Measurements from ENCODE around the gene TOP3B.
"Not testable (repeated sequence)": the region's sequence is repeated elsewhere in the genome, so short reads cannot be mapped to it uniquely, and the experiment has no call there.

Gene TOP3B

GRCh38 chr22:21942407-21943343, 39.9 kb downstream of the TOP3B start:
- no CpG with 5 or more reads among the region's 19 CpGs for WGBS (ENCODE audit: insufficient coverage, insufficient read length)
- no peak for DNase-seq (ENCODE audit: low read depth, low spot score)
- no peak overlapping the region for H3K4me3 ChIP-seq (ENCODE audit: low read length)
- H3K27me3 ChIP-seq (ENCODE audit: control insufficient read depth, insufficient read depth, low read length), result no peaks in the 10 kb centered on the region
- H3K9me3 ChIP-seq (ENCODE audit: control insufficient read depth, insufficient read depth, low read length), result no peaks in the 10 kb centered on the region
- no peak overlapping the region for H3K27ac ChIP-seq (ENCODE audit: low read length)
- H3K36me3 ChIP-seq (ENCODE audit: control insufficient read depth, insufficient read depth, low read length), result no peaks in the 10 kb centered on the region; the same call in 1 of the 2 replicates
- H3K4me1 ChIP-seq (ENCODE audit: control insufficient read depth, insufficient read depth, low read length), result no peaks in the 10 kb centered on the region

DNA sequence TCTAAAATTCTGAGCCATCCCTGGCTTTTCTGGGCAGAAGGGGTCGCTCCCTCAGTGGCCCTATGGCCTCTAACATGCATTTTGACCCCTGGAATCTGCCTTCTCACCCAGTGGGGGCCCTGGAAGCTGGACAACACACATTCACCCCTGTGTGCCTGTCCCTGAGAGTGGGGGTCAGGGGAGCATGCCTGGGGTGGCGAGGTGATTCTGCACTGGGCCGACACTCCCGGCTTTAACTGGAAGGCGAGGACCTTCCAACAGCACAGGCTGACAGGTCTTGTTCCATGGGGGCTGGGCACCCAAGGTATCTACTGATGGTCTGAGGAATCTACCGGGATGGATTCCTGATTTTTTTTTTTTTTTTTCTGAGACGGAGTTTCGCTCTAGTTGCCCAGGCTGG, 40.7 kb downstream of the TOP3B start:
- Histone ChIP-seq H3K27ac (ENCODE audit: low read length) (no peak overlapping the region), H3K9me3 (ENCODE audit: control insufficient read depth, insufficient read depth, low read length) (no peaks in the 10 kb centered on the region), H3K4me1 (ENCODE audit: control insufficient read depth, insufficient read depth, low read length) (no peaks in the 10 kb centered on the region), H3K4me3 (ENCODE audit: low read length) (no peak overlapping the region), H3K27me3 (ENCODE audit: control insufficient read depth, insufficient read depth, low read length) (no peaks in the 10 kb centered on the region), H3K36me3 (ENCODE audit: control insufficient read depth, insufficient read depth, low read length) (no peaks in the 10 kb centered on the region; the same call in 1 of the 2 replicates)
- WGBS (ENCODE audit: insufficient coverage, insufficient read length), result no CpG with 5 or more reads among the region's 8 CpGs
- DNase-seq (ENCODE audit: low read depth, low spot score), result no peak

DNA sequence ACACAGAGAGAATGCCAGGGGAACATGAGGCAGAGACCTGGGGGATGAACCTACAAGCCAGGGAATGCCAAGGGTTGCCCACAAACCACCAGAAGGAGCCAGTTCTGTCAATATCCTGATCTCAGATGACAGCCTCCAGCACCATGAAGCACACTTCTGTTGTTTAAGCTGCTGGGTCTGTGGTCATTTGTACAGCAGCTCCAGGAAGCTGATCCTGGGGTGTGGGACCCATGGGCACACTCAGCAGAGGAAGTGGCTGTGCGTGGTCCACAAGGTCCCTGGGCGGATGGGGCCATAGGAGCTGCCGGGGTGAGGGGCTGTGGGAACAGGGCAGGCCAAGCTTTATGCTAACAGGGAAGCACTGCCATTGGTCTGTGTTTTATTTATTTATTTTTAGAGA, 42.1 kb downstream of the TOP3B start:
- H3K27me3 ChIP-seq (ENCODE audit: control insufficient read depth, insufficient read depth, low read length), result no peaks in the 10 kb centered on the region
- no peak overlapping the region for H3K4me3 ChIP-seq (ENCODE audit: low read length)
- no peak overlapping the region for H3K27ac ChIP-seq (ENCODE audit: low read length)
- no CpG with 5 or more reads among the region's 3 CpGs for WGBS (ENCODE audit: insufficient coverage, insufficient read length)
- H3K36me3 ChIP-seq (ENCODE audit: control insufficient read depth, insufficient read depth, low read length), result no peaks in the 10 kb centered on the region; the same call in 1 of the 2 replicates
- DNase-seq (ENCODE audit: low read depth, low spot score), result no peak
- H3K4me1 ChIP-seq (ENCODE audit: control insufficient read depth, insufficient read depth, low read length), result no peaks in the 10 kb centered on the region
- no peaks in the 10 kb centered on the region for H3K9me3 ChIP-seq (ENCODE audit: control insufficient read depth, insufficient read depth, low read length)

DNA sequence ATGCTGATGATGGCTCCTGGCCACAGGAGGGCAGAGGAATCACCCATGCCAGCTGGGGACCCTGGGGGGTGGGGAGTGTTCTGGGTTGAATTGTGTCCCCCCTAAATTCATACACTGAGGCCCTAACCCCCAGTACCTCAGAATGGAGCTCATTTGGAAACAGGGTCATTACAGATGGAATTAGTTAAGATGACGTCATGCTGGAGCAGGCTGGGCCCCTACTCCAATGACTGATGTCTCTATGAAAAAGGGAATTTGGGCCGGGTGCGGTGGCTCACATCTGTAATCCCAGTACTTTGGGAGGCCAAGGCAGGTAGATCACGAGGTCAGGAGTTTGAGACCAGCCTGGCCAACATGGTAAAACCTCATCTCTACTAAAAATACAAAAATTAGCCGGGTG, 42.7 kb downstream of the TOP3B start:
- H3K27ac ChIP-seq (ENCODE audit: low read length); H3K4me1 ChIP-seq (ENCODE audit: control insufficient read depth, insufficient read depth, low read length); H3K9me3 ChIP-seq (ENCODE audit: control insufficient read depth, insufficient read depth, low read length); H3K27me3 ChIP-seq (ENCODE audit: control insufficient read depth, insufficient read depth, low read length); H3K36me3 ChIP-seq (ENCODE audit: control insufficient read depth, insufficient read depth, low read length); H3K4me3 ChIP-seq (ENCODE audit: low read length); DNase-seq (ENCODE audit: low read depth, low spot score): not testable (repeated sequence)
- no CpG with 5 or more reads among the region's 5 CpGs for WGBS (ENCODE audit: insufficient coverage, insufficient read length)

DNA sequence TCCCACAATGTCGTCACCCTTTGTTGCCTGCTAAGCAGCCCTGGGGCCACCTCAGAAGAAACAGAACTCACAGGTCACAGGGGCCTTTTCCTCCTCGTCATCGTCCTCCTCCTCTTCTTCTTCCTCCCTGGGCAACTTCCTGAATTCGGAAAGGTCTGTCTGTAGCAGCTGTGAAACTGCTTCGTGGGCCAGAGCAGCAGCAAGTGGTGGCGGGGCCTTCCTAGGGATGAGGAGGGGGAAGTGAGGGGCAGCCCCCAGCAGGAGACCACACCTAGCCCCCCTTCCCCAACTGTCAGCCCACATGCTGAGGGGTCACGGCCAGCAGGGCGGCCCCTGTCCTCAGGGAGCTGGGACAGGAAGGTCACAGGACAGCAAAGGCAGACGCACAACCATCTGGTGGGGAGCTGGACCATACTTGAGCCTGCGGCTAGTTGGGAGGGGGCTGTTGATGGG, 43.1 kb downstream of the TOP3B start:
- H3K27me3 ChIP-seq (ENCODE audit: control insufficient read depth, insufficient read depth, low read length), result no peaks in the 10 kb centered on the region
- no CpG with 5 or more reads among the region's 10 CpGs for WGBS (ENCODE audit: insufficient coverage, insufficient read length)
- no peak for DNase-seq (ENCODE audit: low read depth, low spot score)
- no peaks in the 10 kb centered on the region for H3K9me3 ChIP-seq (ENCODE audit: control insufficient read depth, insufficient read depth, low read length)
- H3K4me1 ChIP-seq (ENCODE audit: control insufficient read depth, insufficient read depth, low read length), result no peaks in the 10 kb centered on the region
- no peak overlapping the region for H3K27ac ChIP-seq (ENCODE audit: low read length)
- no peak overlapping the region for H3K4me3 ChIP-seq (ENCODE audit: low read length)
- no peaks in the 10 kb centered on the region; the same call in 1 of the 2 replicates for H3K36me3 ChIP-seq (ENCODE audit: control insufficient read depth, insufficient read depth, low read length)

GRCh38 chr22:21938906-21939305, 43.7 kb downstream of the TOP3B start:
- Histone ChIP-seq H3K4me1 (ENCODE audit: control insufficient read depth, insufficient read depth, low read length) (no peaks in the 10 kb centered on the region), H3K4me3 (ENCODE audit: low read length) (no peak overlapping the region), H3K9me3 (ENCODE audit: control insufficient read depth, insufficient read depth, low read length) (no peaks in the 10 kb centered on the region), H3K36me3 (ENCODE audit: control insufficient read depth, insufficient read depth, low read length) (no peaks in the 10 kb centered on the region; the same call in 1 of the 2 replicates), H3K27me3 (ENCODE audit: control insufficient read depth, insufficient read depth, low read length) (no peaks in the 10 kb centered on the region), H3K27ac (ENCODE audit: low read length) (no peak overlapping the region)
- WGBS (ENCODE audit: insufficient coverage, insufficient read length), result no CpG with 5 or more reads among the region's 11 CpGs
- DNase-seq (ENCODE audit: low read depth, low spot score), result no peak

DNA sequence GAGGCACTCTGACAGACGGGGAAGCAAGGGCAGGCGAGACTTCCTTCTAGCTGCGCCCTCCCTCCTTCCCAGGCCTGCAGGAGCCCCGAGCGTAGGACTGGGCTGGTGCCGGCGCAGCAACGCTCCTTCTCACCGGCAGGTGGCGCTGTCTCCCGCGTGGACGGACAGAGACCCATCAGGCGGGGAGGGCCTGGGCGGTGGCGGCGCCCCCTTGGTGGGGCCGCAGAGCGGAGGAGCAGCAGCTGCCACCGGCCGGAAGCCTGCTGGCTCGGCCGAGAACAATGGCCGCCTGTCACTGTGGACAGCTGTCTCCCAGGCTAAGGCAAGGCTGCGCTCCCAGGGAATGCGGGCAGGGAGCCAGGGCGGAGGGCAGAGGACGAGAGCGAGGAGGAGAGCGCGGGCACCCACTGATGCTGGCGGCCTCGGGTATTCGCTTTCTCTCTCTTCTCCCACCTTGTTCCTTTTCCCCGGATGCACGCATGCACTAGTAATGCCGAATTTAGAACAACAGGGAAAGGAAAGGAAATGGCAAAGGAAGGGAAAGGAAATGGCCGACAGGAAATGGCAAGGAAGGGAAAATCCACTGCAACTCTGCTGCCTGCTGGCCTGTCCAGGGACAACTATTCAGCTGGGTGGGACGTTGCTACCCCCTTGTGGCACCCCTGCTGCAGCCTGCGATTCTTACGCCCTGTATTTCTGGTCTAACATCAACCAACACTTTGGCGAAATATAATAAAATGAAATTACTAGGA, 44.3 kb downstream of the TOP3B start:
- Histone ChIP-seq H3K4me1 (ENCODE audit: control insufficient read depth, insufficient read depth, low read length) (no peaks in the 10 kb centered on the region), H3K9me3 (ENCODE audit: control insufficient read depth, insufficient read depth, low read length) (no peaks in the 10 kb centered on the region), H3K36me3 (ENCODE audit: control insufficient read depth, insufficient read depth, low read length) (no peaks in the 10 kb centered on the region; the same call in 1 of the 2 replicates), H3K4me3 (ENCODE audit: low read length) (peak overlapping the region; percentile 54; the same call in 1 of the 2 replicates), H3K27me3 (ENCODE audit: control insufficient read depth, insufficient read depth, low read length) (no peaks in the 10 kb centered on the region), H3K27ac (ENCODE audit: low read length) (no peak overlapping the region)
- no CpG with 5 or more reads among the region's 42 CpGs for WGBS (ENCODE audit: insufficient coverage, insufficient read length)
- DNase-seq (ENCODE audit: low read depth, low spot score), result no peak

GRCh38 chr22:21937821-21938070, 44.8 kb downstream of the TOP3B start:
- Histone ChIP-seq H3K36me3 (ENCODE audit: control insufficient read depth, insufficient read depth, low read length) (no peaks in the 10 kb centered on the region; the same call in 1 of the 2 replicates), H3K27ac (ENCODE audit: low read length) (no peak overlapping the region), H3K4me1 (ENCODE audit: control insufficient read depth, insufficient read depth, low read length) (no peaks in the 10 kb centered on the region), H3K9me3 (ENCODE audit: control insufficient read depth, insufficient read depth, low read length) (no peaks in the 10 kb centered on the region), H3K27me3 (ENCODE audit: control insufficient read depth, insufficient read depth, low read length) (no peaks in the 10 kb centered on the region), H3K4me3 (ENCODE audit: low read length) (no peak overlapping the region)
- no peak for DNase-seq (ENCODE audit: low read depth, low spot score)
- WGBS (ENCODE audit: insufficient coverage, insufficient read length), result no CpG with 5 or more reads among the region's 8 CpGs

GRCh38 chr22:21937041-21937820, 45.4 kb downstream of the TOP3B start:
- H3K27ac ChIP-seq (ENCODE audit: low read length), result no peak overlapping the region

GRCh38 chr22:21936151-21936775, 46.3 kb downstream of the TOP3B start:
- WGBS (ENCODE audit: insufficient coverage, insufficient read length), result no CpG with 5 or more reads among the region's 15 CpGs
- Histone ChIP-seq H3K27me3 (ENCODE audit: control insufficient read depth, insufficient read depth, low read length) (no peaks in the 10 kb centered on the region), H3K4me1 (ENCODE audit: control insufficient read depth, insufficient read depth, low read length) (no peaks in the 10 kb centered on the region), H3K9me3 (ENCODE audit: control insufficient read depth, insufficient read depth, low read length) (no peaks in the 10 kb centered on the region), H3K36me3 (ENCODE audit: control insufficient read depth, insufficient read depth, low read length) (no peaks in the 10 kb centered on the region; the same call in 1 of the 2 replicates), H3K27ac (ENCODE audit: low read length) (no peak overlapping the region), H3K4me3 (ENCODE audit: low read length) (no peak overlapping the region)
- no peak for DNase-seq (ENCODE audit: low read depth, low spot score)

More at GRCh38 chr22:21937041-21937820, 45.4 kb downstream of the TOP3B start:
- H3K9me3 ChIP-seq (ENCODE audit: control insufficient read depth, insufficient read depth, low read length), result no peaks in the 10 kb centered on the region
- H3K36me3 ChIP-seq (ENCODE audit: control insufficient read depth, insufficient read depth, low read length), result no peaks in the 10 kb centered on the region; the same call in 1 of the 2 replicates
- no peaks in the 10 kb centered on the region for H3K27me3 ChIP-seq (ENCODE audit: control insufficient read depth, insufficient read depth, low read length)
- no peaks in the 10 kb centered on the region for H3K4me1 ChIP-seq (ENCODE audit: control insufficient read depth, insufficient read depth, low read length)
- WGBS (ENCODE audit: insufficient coverage, insufficient read length), result no CpG with 5 or more reads among the region's 20 CpGs
- DNase-seq (ENCODE audit: low read depth, low spot score), result no peak
- no peak overlapping the region for H3K4me3 ChIP-seq (ENCODE audit: low read length)

All from iPS DF 6.9 (cell line).